ENCODE measurements around the gene RNF125. TPM values are rescaled to one million over a fixed set of nuclear protein-coding genes. Genes with fewer than 3 reads are reported as not detected.

RNF125 gene
- total RNA-seq, 1 donor from 2014 or later = 8.1 TPM

DNA sequence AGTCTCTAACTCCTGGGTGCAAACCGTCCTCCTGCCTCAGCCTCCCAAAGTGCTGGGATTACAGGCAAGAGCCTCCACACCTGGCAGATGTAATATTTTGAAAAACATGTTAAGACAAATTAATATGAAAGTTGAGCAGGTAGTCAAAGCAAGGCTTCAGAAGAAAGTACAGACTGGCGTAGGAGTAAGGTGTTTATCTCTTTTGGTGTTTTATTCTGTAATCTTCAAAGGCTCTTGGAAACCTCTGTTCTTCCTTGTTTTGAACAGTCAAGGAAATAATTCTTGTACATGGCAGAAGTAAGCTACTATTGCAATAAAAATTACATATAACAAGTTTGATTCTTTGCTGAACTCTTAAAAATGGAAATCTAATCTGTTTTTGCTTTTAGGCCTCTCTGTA, 78.3 kb downstream of the RNF125 start:
- Histone ChIP-seq H3K4me3 (no peak overlapping the region), H3K36me3 (peaks cover 14% of the 10 kb centered on the region), H3K27me3 (ENCODE audit: low read depth) (no peaks in the 10 kb centered on the region), H3K4me1 (peaks cover 54% of the 10 kb centered on the region), H3K9me3 (no peaks in the 10 kb centered on the region), H3K27ac (no peak overlapping the region)
- no peak for TF ChIP-seq CTCF (IDR thresholded peaks at IDR 0.05)
- DNase-seq (no peak), ATAC-seq (no peak)
- intact Hi-C loops (cut with DNase I) = no loop called here

DNA sequence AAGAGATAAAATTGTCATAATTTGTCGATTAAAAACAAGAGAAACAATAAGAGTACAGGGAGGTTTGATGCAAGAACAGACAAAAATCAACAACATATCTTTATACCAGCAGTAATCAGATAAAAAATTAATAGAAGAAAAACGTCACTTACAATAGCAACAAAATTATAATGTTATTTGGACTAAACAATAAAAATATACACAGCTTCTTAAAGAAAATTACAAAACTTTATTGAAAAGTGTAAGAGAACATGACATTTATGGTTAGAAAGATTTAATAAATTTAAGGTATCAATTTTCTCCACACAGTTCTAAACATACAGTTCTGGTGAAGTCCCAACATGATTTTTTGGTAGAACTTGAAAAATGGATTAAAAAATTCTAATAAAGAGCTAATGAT, 85.9 kb downstream of the RNF125 start:
- Histone ChIP-seq H3K4me3 (no peak overlapping the region), H3K4me1 (peaks cover 7% of the 10 kb centered on the region), H3K27ac (no peak overlapping the region), H3K36me3 (peaks cover 7% of the 10 kb centered on the region), H3K27me3 (ENCODE audit: low read depth) (no peaks in the 10 kb centered on the region), H3K9me3 (no peaks in the 10 kb centered on the region)
- intact Hi-C loops (cut with DNase I) = no loop called here
- DNase-seq (no peak), ATAC-seq (no peak)
- TF ChIP-seq CTCF (IDR thresholded peaks at IDR 0.05) = no peak

DNA sequence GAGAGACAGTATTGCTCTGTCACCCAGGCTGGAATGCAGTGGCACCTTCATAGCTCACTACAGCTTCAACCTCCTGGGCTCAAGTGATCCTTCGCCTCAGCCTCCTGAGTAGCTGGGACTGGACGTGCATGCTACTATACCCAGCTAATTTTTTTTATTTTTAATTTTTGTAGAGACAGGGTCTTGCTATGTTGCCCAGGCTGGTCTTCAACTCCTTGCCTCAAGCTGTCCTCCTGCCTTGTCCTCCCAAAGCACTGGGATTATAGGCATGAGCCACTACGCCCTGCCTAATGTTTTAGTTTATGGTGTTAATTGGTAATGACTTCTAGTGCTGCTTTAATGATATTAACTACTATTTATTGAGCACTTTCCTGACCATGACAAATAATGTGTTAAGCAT, 91.4 kb downstream of the RNF125 start:
- no peak for ATAC-seq
- Histone ChIP-seq H3K4me1 (no peaks in the 10 kb centered on the region), H3K9me3 (no peaks in the 10 kb centered on the region), H3K36me3 (peaks cover 22% of the 10 kb centered on the region), H3K27me3 (ENCODE audit: low read depth) (no peaks in the 10 kb centered on the region), H3K27ac (no peak overlapping the region), H3K4me3 (no peak overlapping the region)
- intact Hi-C loops (cut with DNase I) = no loop called here
- DNase-seq = no peak
- no peak for TF ChIP-seq CTCF (IDR thresholded peaks at IDR 0.05)

DNA sequence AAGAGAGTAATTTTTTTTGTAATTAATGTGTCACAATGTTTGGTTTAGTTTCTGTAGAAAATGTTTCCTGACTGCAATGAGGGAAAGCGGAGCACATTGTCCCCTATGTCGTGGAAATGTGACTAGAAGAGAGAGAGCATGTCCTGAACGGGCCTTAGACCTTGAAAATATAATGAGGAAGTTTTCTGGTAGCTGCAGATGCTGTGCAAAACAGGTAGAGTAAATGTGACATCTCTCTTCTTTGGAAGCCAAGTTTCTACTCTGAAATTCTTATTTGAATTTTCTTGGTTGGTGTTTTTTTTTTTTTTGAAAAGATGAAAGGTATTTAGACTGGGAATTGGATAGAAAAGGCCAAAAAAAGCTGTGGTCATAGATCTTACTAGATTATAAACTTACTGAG, 93.1 kb downstream of the RNF125 start:
- intact Hi-C loops (cut with DNase I) = no loop called here
- no peak for ATAC-seq
- H3K27ac ChIP-seq = no peak overlapping the region

DNA sequence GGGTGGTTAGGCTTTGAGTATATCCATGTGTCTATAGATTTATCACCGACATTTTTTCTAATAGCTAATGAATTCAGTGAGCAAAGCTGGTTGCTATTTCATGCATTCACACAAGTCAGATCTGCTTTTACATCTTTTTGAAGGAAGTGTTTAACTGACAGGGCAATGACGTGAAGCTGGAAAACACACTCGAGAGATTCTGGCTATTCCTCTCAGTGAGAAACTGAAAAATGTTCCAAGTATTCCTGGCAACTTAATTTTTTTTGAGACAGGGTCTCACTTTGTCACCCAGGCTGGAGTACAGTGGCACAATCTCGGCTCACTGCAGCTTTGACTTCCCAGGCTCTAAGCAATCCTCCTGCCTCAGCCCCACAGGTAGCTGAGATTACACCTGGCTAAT, 94.2 kb downstream of the RNF125 start:
- H3K27me3 ChIP-seq (ENCODE audit: low read depth) = no peaks in the 10 kb centered on the region
- no peaks in the 10 kb centered on the region for H3K4me1 ChIP-seq
- H3K27ac ChIP-seq = no peak overlapping the region
- TF ChIP-seq CTCF (IDR thresholded peaks at IDR 0.05) = no peak
- H3K4me3 ChIP-seq = no peak overlapping the region
- H3K36me3 ChIP-seq = peaks cover 41% of the 10 kb centered on the region
- DNase-seq (no peak), ATAC-seq (no peak)
- intact Hi-C loops (cut with DNase I) = no loop called here
- no peaks in the 10 kb centered on the region for H3K9me3 ChIP-seq

More for the DNA sequence above, 93.1 kb downstream of the RNF125 start:
- no peak for DNase-seq
- H3K36me3 ChIP-seq = peaks cover 30% of the 10 kb centered on the region
- H3K4me3 ChIP-seq = no peak overlapping the region
- no peaks in the 10 kb centered on the region for H3K4me1 ChIP-seq
- H3K9me3 ChIP-seq = no peaks in the 10 kb centered on the region
- H3K27me3 ChIP-seq (ENCODE audit: low read depth) = no peaks in the 10 kb centered on the region
- no peak for TF ChIP-seq CTCF (IDR thresholded peaks at IDR 0.05)

All from lower lobe of right lung (tissue), 2 donors.